Measurements from ENCODE around the gene NAV1. TPM values are rescaled to one million over a fixed set of nuclear protein-coding genes. Genes with fewer than 3 reads are reported as not detected.
A peak's percentile ranks its signal among the peaks of the same experiment; 100 is the strongest.

NAV1 gene
- total RNA-seq, 1 donor from 2014 or later = 0.83 TPM

DNA sequence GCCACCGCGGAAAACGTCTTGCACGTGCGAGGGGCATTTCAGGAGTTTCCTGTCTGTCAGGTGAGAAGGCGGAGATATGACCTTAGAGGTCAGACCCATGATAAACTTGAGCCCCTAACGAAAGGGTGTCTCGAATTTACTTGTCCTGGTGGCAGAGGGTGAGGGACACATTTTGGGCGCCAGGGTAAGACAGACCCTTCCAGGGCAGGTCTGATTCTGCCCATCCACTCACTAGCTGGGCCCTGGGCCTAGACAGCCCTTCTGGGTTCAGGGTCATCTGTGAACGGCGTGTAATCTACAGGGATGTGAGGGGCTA is 31.6 kb upstream of the NAV1 start:
- intact Hi-C loops (cut with micrococcal nuclease) = loop anchor here (1.0 kb wide), 3 partner anchors 25 to 59 kb away; partner anchors contain the start of gene PHLDA3
- peak overlapping the region; percentile 84 for H3K27ac Mint-ChIP-seq
- peaks cover 53% of the 10 kb centered on the region for H3K4me1 Mint-ChIP-seq (ENCODE audit: low read depth)

DNA sequence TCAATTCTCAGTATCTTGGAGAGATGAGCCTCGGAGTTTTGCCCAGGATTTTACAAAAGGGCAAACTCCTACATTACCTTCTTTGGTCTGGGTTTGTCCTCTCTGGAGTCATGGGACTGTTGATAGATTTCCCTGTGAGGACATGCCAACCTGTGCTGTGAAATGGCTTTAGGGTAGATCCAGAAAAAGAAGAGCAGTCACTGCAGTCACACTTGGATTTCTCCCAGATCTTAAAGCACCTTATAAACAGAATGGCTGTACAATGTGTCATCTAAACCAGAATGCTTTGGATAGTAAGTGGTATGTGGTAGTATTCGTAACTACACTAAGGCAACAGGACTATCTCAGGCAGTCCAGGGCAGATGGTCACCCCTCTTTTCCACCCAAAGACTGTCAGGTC is 30.1 kb upstream of the NAV1 start:
- no peak overlapping the region for H3K27ac Mint-ChIP-seq
- no peak overlapping the region for H3K4me3 Mint-ChIP-seq
- H3K27me3 Mint-ChIP-seq (ENCODE audit: insufficient read depth) = no peaks in the 10 kb centered on the region
- H3K9me3 Mint-ChIP-seq = no peaks in the 10 kb centered on the region
- intact Hi-C loops (cut with micrococcal nuclease) = no loop called here
- DNase-seq (ENCODE audit: low spot score) = no peak
- H3K4me1 Mint-ChIP-seq (ENCODE audit: low read depth) = peaks cover 50% of the 10 kb centered on the region
- H3K36me3 Mint-ChIP-seq (ENCODE audit: low read depth) = peaks cover 3% of the 10 kb centered on the region

More for the DNA sequence above, 31.6 kb upstream of the NAV1 start:
- no peak for DNase-seq (ENCODE audit: low spot score)
- no peaks in the 10 kb centered on the region for H3K9me3 Mint-ChIP-seq
- H3K27me3 Mint-ChIP-seq (ENCODE audit: insufficient read depth) = no peaks in the 10 kb centered on the region
- H3K4me3 Mint-ChIP-seq = peak overlapping the region; percentile 93
- H3K36me3 Mint-ChIP-seq (ENCODE audit: low read depth) = peaks cover 3% of the 10 kb centered on the region

DNA sequence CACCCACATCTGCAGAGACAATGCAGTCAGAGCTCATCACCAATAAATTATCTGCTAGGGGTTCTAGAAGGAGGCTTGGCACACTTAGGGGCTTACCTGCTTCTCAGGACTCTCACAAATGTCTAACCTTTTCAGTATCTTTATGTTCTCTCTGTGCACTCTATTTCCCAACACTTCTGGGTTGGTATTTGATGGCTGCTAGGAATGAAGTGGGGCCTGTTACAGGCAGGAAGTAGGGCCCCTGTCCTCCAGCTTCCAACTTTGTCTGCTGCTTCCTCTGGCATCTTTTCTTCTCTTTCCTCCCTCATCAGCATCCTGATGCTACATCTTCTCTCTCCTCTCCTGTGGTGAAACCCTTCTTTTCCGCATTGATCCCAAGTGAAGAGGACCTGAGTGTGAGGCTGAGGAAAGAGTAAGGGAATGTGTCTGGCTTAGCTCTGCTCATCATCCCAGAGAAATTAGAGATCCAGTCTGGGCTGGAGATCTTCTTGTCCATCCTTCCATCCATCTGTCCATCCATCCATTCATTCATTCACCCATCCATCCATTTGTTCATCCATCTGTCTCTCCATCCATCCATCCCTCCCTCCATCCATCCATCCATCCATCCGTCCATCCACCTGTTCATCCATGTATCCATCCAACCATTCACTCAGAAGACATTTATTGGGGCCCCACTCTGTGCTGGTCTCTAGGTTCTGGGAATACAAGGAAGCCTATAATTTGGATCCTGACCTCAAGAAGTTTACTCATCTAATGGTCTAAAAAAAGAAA is 29.1 kb upstream of the NAV1 start:
- Mint-ChIP-seq H3K4me3 (peak overlapping the region; percentile 5), H3K9me3 (no peaks in the 10 kb centered on the region), H3K27ac (no peak overlapping the region), H3K27me3 (ENCODE audit: insufficient read depth) (no peaks in the 10 kb centered on the region), H3K4me1 (ENCODE audit: low read depth) (peaks cover 43% of the 10 kb centered on the region), H3K36me3 (ENCODE audit: low read depth) (peaks cover 6% of the 10 kb centered on the region)
- intact Hi-C loops (cut with micrococcal nuclease) = no loop called here
- DNase-seq (ENCODE audit: low spot score) = no peak

DNA sequence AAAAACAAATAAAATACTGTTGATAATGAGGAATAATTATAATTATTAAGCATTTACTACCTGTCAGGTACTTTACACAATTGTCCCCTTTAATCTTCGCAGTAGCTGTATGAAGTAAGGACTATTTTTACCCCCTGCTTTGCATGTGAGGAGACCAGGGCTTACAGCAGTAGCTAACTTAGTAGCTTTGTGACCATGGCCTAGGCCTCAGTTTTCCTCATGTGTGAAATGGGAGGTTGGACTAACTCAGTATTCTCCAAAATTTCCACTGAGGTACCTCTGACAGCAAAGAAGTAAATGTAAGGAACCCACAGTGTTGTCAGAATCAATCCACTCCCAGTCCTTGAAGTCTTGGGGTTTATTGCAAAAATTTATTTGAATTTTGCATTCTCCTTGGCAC is 28.2 kb upstream of the NAV1 start:
- intact Hi-C loops (cut with micrococcal nuclease) = no loop called here
- peaks cover 34% of the 10 kb centered on the region for H3K4me1 Mint-ChIP-seq (ENCODE audit: low read depth)

DNA sequence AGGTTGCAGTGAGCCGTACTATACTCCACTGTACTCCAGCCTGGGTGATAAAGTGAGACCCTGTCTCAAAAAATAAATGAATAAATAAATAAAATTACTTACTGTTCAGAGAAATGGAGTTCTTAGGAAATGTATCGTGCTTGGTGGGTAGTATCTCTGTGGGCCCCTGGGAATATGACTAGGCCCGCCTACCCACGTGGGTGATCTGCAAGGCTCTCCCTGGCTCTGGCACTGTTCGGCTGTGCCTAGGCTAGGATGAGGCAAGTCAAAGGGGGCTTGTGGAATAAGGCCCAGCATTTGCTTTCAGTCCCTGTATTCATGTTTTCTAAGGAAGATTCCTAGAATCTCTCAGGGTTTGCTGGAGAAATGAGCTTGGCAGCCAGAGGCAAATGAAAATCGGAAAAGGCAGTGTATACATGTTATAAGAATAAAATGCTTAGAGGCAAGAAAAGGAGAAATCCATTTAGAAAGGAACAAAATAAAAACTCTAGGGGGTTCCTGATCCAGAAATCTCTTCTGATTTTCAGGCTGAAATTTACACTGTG is 27.5 kb upstream of the NAV1 start:
- Mint-ChIP-seq H3K36me3 (ENCODE audit: low read depth) (peaks cover 6% of the 10 kb centered on the region), H3K27me3 (ENCODE audit: insufficient read depth) (no peaks in the 10 kb centered on the region), H3K27ac (no peak overlapping the region), H3K4me1 (ENCODE audit: low read depth) (peaks cover 26% of the 10 kb centered on the region), H3K4me3 (no peak overlapping the region), H3K9me3 (no peaks in the 10 kb centered on the region)
- intact Hi-C loops (cut with micrococcal nuclease) = no loop called here
- no peak for DNase-seq (ENCODE audit: low spot score)

More for the DNA sequence above, 28.2 kb upstream of the NAV1 start:
- Mint-ChIP-seq H3K9me3 (no peaks in the 10 kb centered on the region), H3K4me3 (no peak overlapping the region), H3K27ac (no peak overlapping the region), H3K27me3 (ENCODE audit: insufficient read depth) (no peaks in the 10 kb centered on the region), H3K36me3 (ENCODE audit: low read depth) (peaks cover 6% of the 10 kb centered on the region)
- DNase-seq (ENCODE audit: low spot score) = no peak

DNA sequence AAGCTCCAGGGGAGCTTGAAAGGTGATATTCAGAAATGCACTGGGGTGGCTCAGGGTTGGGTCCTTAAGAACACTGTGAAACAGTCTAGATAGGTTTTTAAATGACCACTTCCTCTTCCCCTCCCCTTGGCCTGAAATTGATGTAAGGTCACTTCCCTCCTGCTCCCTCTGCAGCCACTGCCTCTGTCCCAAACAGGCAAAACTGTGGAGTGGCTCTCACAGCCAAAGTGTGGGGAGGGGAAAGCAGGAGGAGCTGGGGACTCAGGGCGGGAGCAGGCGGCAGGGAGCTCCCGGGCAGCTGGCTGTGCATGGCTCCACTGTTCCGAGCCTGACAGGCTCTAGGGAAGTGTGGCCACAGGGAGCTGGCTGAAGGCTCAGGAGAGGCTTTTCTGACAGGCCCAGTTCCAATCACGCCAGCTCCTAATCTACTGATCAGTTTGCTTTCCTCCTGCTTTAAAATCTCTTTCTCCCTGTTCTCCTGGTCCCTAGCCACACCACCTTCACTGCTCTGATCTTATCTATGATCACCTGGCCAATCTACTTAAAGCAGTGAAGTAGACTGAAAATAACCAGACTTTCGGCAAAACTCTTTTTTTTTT is 26.9 kb upstream of the NAV1 start:
- intact Hi-C loops (cut with micrococcal nuclease) = no loop called here
- H3K27ac Mint-ChIP-seq = no peak overlapping the region
- peaks cover 25% of the 10 kb centered on the region for H3K4me1 Mint-ChIP-seq (ENCODE audit: low read depth)
- H3K4me3 Mint-ChIP-seq = no peak overlapping the region
- no peaks in the 10 kb centered on the region for H3K27me3 Mint-ChIP-seq (ENCODE audit: insufficient read depth)
- H3K9me3 Mint-ChIP-seq = no peaks in the 10 kb centered on the region
- no peak for DNase-seq (ENCODE audit: low spot score)
- peaks cover 6% of the 10 kb centered on the region for H3K36me3 Mint-ChIP-seq (ENCODE audit: low read depth)

DNA sequence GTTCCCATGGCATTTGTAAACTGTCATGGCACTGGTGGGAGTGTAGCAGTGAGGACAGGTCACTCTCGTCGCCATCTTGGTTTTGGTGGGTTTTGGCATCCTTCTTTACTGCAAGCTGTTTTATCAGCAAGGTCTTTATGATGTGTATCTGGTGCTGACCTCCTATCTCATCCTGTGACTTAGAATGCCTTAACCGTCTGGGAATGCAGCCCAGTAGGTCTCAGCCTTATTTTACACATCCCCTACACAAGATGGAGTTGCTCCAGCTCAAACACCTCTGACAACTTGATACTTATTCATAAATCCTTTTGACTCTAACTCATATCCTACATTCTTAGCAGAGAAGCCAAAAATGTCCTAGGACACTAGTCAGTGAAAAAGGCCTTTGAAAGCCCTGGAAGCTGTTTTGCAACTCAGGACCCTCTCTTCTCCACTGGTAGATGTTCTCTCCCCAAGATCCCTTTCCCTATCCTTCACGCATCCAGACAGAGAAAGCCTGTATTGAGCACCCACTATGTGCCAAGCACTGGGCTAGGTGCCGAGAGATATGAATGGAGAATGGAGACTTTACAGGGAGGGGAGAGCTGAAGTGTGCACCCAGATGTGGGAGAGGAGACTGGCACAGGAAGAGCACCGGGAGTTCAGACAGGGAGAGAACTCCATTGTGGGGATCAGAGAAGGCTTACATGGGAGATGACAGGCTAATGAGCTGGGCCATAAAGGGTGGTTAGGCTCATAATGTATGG is 25.3 kb upstream of the NAV1 start:
- H3K4me1 Mint-ChIP-seq (ENCODE audit: low read depth) = peaks cover 15% of the 10 kb centered on the region
- no peak for DNase-seq (ENCODE audit: low spot score)
- H3K36me3 Mint-ChIP-seq (ENCODE audit: low read depth) = peaks cover 6% of the 10 kb centered on the region
- no peaks in the 10 kb centered on the region for H3K27me3 Mint-ChIP-seq (ENCODE audit: insufficient read depth)
- H3K4me3 Mint-ChIP-seq = no peak overlapping the region
- intact Hi-C loops (cut with micrococcal nuclease) = loop anchor here (1.0 kb wide), 4 partner anchors 31 to 78 kb away; partner anchors contain the start of gene PHLDA3
- no peaks in the 10 kb centered on the region for H3K9me3 Mint-ChIP-seq
- H3K27ac Mint-ChIP-seq = no peak overlapping the region

DNA sequence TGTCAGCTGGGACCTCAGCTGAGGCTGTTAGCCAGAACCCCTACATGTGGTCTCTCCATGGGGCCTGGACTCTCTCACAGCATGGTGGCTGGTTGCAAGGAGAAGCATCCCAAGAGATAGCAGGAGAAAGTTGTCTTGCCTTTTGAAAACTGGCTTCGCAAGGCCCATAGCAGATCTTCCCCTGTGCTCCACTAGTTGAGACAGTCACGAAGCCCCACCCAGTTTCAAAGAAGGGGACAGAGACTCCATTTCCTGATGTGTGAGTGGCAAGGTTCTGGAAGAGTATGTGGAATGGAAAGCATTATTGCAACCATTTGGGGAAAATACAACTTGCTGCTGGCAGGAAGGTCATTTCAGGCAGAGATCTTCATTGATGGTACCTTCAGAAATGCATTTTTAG is 24.5 kb upstream of the NAV1 start:
- no peak overlapping the region for H3K27ac Mint-ChIP-seq
- no peaks in the 10 kb centered on the region for H3K27me3 Mint-ChIP-seq (ENCODE audit: insufficient read depth)
- intact Hi-C loops (cut with micrococcal nuclease) = no loop called here
- H3K4me3 Mint-ChIP-seq = no peak overlapping the region
- H3K4me1 Mint-ChIP-seq (ENCODE audit: low read depth) = peaks cover 9% of the 10 kb centered on the region
- H3K9me3 Mint-ChIP-seq = no peaks in the 10 kb centered on the region
- no peak for DNase-seq (ENCODE audit: low spot score)
- peaks cover 6% of the 10 kb centered on the region for H3K36me3 Mint-ChIP-seq (ENCODE audit: low read depth)

DNA sequence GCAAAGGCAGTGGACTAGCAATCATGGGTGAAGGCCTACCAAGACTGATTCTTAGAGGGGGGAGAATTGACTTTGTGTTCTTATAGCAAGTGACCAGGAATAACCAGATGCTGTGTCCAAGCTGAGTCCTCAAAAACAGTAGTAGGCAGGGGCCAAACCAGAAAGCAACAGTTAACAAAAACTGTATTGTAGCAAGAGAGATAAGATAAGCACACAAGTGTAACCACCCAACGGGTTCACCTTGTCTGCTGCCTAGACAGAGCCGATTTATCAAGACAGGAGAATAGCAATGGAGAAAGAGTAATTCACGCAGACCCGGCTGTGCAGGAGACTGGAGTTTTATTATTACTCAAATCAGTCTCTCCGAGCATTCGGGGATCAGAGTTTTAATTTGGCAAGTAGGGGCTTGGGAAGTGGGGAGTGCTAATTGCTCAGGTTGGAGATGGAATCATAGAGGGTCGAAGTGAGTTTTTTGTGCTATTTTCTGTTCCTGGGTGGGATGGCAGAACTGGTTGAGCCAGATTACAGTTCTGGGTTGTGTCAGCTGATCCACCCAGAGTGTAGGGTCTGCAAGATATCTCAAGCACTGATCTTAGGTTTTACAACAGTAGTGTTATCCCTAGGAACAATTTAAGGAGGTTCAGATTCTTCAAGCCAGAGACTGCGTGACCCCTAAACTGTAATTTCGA is 23.7 kb upstream of the NAV1 start:
- H3K27me3 Mint-ChIP-seq (ENCODE audit: insufficient read depth) = no peaks in the 10 kb centered on the region
- H3K36me3 Mint-ChIP-seq (ENCODE audit: low read depth) = peaks cover 6% of the 10 kb centered on the region
- no peak overlapping the region for H3K4me3 Mint-ChIP-seq
- no peak overlapping the region for H3K27ac Mint-ChIP-seq
- intact Hi-C loops (cut with micrococcal nuclease) = no loop called here
- no peaks in the 10 kb centered on the region for H3K9me3 Mint-ChIP-seq
- H3K4me1 Mint-ChIP-seq (ENCODE audit: low read depth) = peaks cover 1% of the 10 kb centered on the region
- DNase-seq (ENCODE audit: low spot score) = no peak

DNA sequence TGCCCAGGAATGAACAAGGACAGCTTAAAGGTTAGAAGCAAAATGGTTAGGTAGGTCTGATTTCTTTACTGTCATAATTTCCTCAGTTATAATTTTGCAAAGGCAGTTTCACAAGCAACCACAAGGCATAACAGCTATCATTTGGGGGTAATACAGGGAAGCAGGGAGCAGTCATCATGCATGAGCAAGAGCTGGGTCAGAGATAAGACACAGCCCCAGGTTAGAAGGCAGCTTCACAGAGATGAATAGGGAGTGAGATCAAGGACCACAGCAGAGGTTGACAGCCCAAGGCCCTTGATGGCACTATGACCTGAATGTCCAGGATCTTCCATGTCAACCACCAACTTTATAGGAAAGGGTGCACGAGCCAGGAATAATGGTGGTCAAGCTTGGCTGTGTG is 23.0 kb upstream of the NAV1 start:
- Mint-ChIP-seq H3K4me3 (no peak overlapping the region), H3K36me3 (ENCODE audit: low read depth) (peaks cover 6% of the 10 kb centered on the region), H3K4me1 (ENCODE audit: low read depth) (no peaks in the 10 kb centered on the region), H3K27ac (no peak overlapping the region), H3K9me3 (no peaks in the 10 kb centered on the region), H3K27me3 (ENCODE audit: insufficient read depth) (no peaks in the 10 kb centered on the region)
- DNase-seq (ENCODE audit: low spot score) = no peak
- intact Hi-C loops (cut with micrococcal nuclease) = no loop called here

DNA sequence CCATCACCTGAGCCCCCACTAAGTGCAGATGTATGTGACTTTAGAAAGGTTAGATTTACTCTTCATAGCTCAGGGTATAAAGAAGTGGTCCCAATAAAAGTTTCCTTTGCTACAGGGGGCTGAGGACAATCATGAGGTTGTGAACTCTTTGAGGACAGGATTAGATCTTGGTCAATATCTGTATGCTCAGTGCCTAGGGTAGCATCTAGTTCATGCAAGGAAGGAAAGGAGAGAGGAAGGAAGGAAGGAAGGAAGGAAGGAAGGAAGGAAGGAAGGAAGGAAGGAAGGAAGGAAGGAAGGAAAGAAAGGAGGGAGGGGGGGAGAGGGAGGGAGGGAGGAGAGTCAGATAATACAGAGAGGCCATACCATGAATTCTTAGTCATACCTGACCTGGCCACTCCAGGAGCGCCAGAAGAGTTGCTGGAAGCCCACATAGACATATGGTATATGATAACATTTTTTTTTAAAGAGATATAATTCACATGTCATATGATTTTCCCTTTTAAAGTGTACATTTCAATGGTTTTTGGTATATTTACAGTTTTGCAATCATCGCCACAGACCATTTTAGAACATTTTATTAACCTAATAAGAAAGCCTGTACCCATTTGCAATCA is 22.3 kb upstream of the NAV1 start:
- Mint-ChIP-seq H3K9me3 (no peaks in the 10 kb centered on the region), H3K27ac (no peak overlapping the region), H3K4me3 (no peak overlapping the region), H3K36me3 (ENCODE audit: low read depth) (peaks cover 9% of the 10 kb centered on the region), H3K4me1 (ENCODE audit: low read depth) (no peaks in the 10 kb centered on the region), H3K27me3 (ENCODE audit: insufficient read depth) (no peaks in the 10 kb centered on the region)
- DNase-seq (ENCODE audit: low spot score) = no peak
- intact Hi-C loops (cut with micrococcal nuclease) = no loop called here

DNA sequence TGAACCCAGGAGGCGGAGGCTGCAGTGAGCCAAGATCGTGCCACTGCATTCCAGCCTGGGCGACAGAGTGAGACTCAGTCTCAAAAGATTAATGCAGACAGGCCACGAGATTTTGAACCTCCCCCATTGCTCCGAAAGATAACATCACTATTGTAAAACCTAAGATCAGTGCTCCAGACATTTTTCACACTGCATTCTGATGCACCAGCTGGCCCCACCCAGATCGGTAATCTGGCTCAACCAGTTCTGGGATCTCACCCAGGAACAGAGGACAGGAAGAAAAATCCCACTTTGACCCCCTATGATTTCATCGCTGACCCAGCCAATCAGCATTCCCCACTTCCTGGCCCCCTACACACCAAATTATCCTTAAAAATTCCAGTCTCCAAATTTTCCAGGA is 21.3 kb upstream of the NAV1 start:
- Mint-ChIP-seq H3K27me3 (ENCODE audit: insufficient read depth) (no peaks in the 10 kb centered on the region), H3K4me3 (no peak overlapping the region)
- no peak for DNase-seq (ENCODE audit: low spot score)

More for the DNA sequence above, 21.3 kb upstream of the NAV1 start:
- no peaks in the 10 kb centered on the region for H3K4me1 Mint-ChIP-seq (ENCODE audit: low read depth)
- no peaks in the 10 kb centered on the region for H3K9me3 Mint-ChIP-seq
- intact Hi-C loops (cut with micrococcal nuclease) = no loop called here
- peaks cover 14% of the 10 kb centered on the region for H3K36me3 Mint-ChIP-seq (ENCODE audit: low read depth)
- H3K27ac Mint-ChIP-seq = no peak overlapping the region

Data from activated T-helper 1 cell treated with anti-CD3 and anti-CD28 coated beads, Interleukin-12 subunit alpha, Interleukin-12 subunit beta, Interleukin-2, Interleukin-4 antibody, amounts not matched to agents 30 ng/mL and 10 ng/mL and 1 ng/mL, durations not matched to agents 14 hours and 24 hours and 36 hours (primary cell).